Osteocyte (in vitro differentiated cells): Measurements from ENCODE around the gene PCDH12. TPM values are rescaled to one million over a fixed set of nuclear protein-coding genes. Genes with fewer than 3 reads are reported as not detected.
A peak's percentile ranks its signal among the peaks of the same experiment; 100 is the strongest.

Experiments
- DNase-seq: peaks from one replicate; pipeline ENCODE4 v3.0.0; 2021; ENCODE audit warnings: mixed read lengths; ENCODE audit not compliant: unreplicated experiment; ENCODE audit errors: extremely low spot score
- H3K27ac Mint-ChIP-seq: one replicate; pipeline ENCODE4 v1.8.0; 2021; ENCODE audit warnings: mild to moderate bottlenecking, mixed read lengths; ENCODE audit not compliant: unreplicated experiment
- H3K27me3 Mint-ChIP-seq: one replicate; pipeline ENCODE4 v1.8.0; 2021; ENCODE audit warnings: mixed read lengths; ENCODE audit not compliant: unreplicated experiment
- H3K36me3 Mint-ChIP-seq: one replicate; pipeline ENCODE4 v1.8.0; 2021; ENCODE audit warnings: mixed read lengths; ENCODE audit not compliant: unreplicated experiment
- H3K4me1 Mint-ChIP-seq: one replicate; pipeline ENCODE4 v1.8.0; 2021; ENCODE audit warnings: mixed read lengths; ENCODE audit not compliant: unreplicated experiment
- H3K4me3 Mint-ChIP-seq: one replicate; pipeline ENCODE4 v1.8.0; 2021; ENCODE audit warnings: mild to moderate bottlenecking, moderate library complexity, mixed read lengths; ENCODE audit not compliant: unreplicated experiment
- H3K9me3 Mint-ChIP-seq: one replicate; pipeline ENCODE4 v1.8.0; 2021; ENCODE audit warnings: mixed read lengths; ENCODE audit not compliant: unreplicated experiment
- CTCF ChIP-seq: fragments of 200-600 bp; sonication (generic); IDR thresholded peaks from 2 replicates; pipeline ENCODE4 v1.5.0; 2021; ENCODE audit warnings: antibody characterized with exemption, mild to moderate bottlenecking, moderate library complexity
- total RNA-seq: library from RNA; stranded (reverse); gene quantifications from 2 replicates; pipeline ENCODE4 v1.2.1, GENCODE V29; 2021

PCDH12 gene
- total RNA-seq, 1 donor from 2014 or later: not detected

- H3K36me3 Mint-ChIP-seq: peaks cover 43% of the 10 kb centered on the region
- no peak overlapping the region for H3K4me3 Mint-ChIP-seq
- no peak for DNase-seq
- TF ChIP-seq CTCF: no peak
- H3K27ac Mint-ChIP-seq: no peak overlapping the region
- H3K9me3 Mint-ChIP-seq: no peaks in the 10 kb centered on the region
- H3K4me1 Mint-ChIP-seq: peaks cover 2% of the 10 kb centered on the region
- H3K27me3 Mint-ChIP-seq: no peaks in the 10 kb centered on the region
Measured at GRCh38 chr5:142000173-142000572, 42.2 kb upstream of the PCDH12 start.

GRCh38 chr5:141997358-141997960 is 39.5 kb upstream of the PCDH12 start:
- no peaks in the 10 kb centered on the region for H3K27me3 Mint-ChIP-seq
- no peak for TF ChIP-seq CTCF
- no peaks in the 10 kb centered on the region for H3K4me1 Mint-ChIP-seq
- H3K4me3 Mint-ChIP-seq: no peak overlapping the region
- peaks cover 48% of the 10 kb centered on the region for H3K36me3 Mint-ChIP-seq
- no peak for DNase-seq
- peak overlapping the region; percentile 23 for H3K27ac Mint-ChIP-seq
- no peaks in the 10 kb centered on the region for H3K9me3 Mint-ChIP-seq

- TF ChIP-seq CTCF: no peak
- DNase-seq: no peak
- H3K4me1 Mint-ChIP-seq: no peaks in the 10 kb centered on the region
- no peak overlapping the region for H3K27ac Mint-ChIP-seq
- H3K27me3 Mint-ChIP-seq: no peaks in the 10 kb centered on the region
- no peaks in the 10 kb centered on the region for H3K9me3 Mint-ChIP-seq
- peaks cover 44% of the 10 kb centered on the region for H3K36me3 Mint-ChIP-seq
- no peak overlapping the region for H3K4me3 Mint-ChIP-seq
Measured at GRCh38 chr5:141995656-141996055, 37.7 kb upstream of the PCDH12 start.

- H3K4me1 Mint-ChIP-seq: no peaks in the 10 kb centered on the region
- no peak overlapping the region for H3K4me3 Mint-ChIP-seq
- DNase-seq: no peak
- TF ChIP-seq CTCF: no peak
- peaks cover 40% of the 10 kb centered on the region for H3K36me3 Mint-ChIP-seq
- no peak overlapping the region for H3K27ac Mint-ChIP-seq
- no peaks in the 10 kb centered on the region for H3K27me3 Mint-ChIP-seq
- no peaks in the 10 kb centered on the region for H3K9me3 Mint-ChIP-seq
Measured at GRCh38 chr5:141994511-141995136, 36.6 kb upstream of the PCDH12 start.

GRCh38 chr5:141992349-141992963 is 34.5 kb upstream of the PCDH12 start:
- Mint-ChIP-seq H3K4me1 (no peaks in the 10 kb centered on the region), H3K4me3 (no peak overlapping the region), H3K27me3 (no peaks in the 10 kb centered on the region), H3K36me3 (peaks cover 37% of the 10 kb centered on the region), H3K27ac (no peak overlapping the region), H3K9me3 (no peaks in the 10 kb centered on the region)
- DNase-seq: no peak
- TF ChIP-seq CTCF: peak; percentile 81
